GM18519 (cell line): Measurements from ENCODE around the gene TSPAN4.

ENCODE experiments used
- ATAC-seq: cut with Tn5 transposase; IDR thresholded peaks from one replicate; pipeline ENCODE4 v1.9.1; 2021; ENCODE audit warnings: mild to moderate bottlenecking, moderate library complexity; ENCODE audit not compliant: unreplicated experiment, low FRiP score

The TSPAN4 gene

GRCh38 chr11:862081-862661 lies 19.5 kb downstream of the TSPAN4 start:
- no peak for ATAC-seq

- no peak for ATAC-seq
These were observed 20.0 kb downstream of the TSPAN4 start for GRCh38 chr11:862696-863022.

- no peak for ATAC-seq
These were observed 20.6 kb downstream of the TSPAN4 start for GRCh38 chr11:863023-863909.

- ATAC-seq = no peak
These were observed 21.5 kb downstream of the TSPAN4 start for GRCh38 chr11:863910-864827.

GRCh38 chr11:864898-865297 lies 22.2 kb downstream of the TSPAN4 start:
- no peak for ATAC-seq

GRCh38 chr11:865462-866430 lies 23.1 kb downstream of the TSPAN4 start:
- no peak for ATAC-seq

- ATAC-seq = no peak
These were observed 23.8 kb downstream of the TSPAN4 start for GRCh38 chr11:866481-866880.

GRCh38 chr11:867856-868358 lies 25.3 kb downstream of the TSPAN4 start:
- no peak for ATAC-seq

GRCh38 chr11:868394-868793 lies 25.7 kb downstream of the TSPAN4 start:
- no peak for ATAC-seq

- no peak for ATAC-seq
These were observed 26.1 kb downstream of the TSPAN4 start for GRCh38 chr11:868802-869201.

- ATAC-seq = no peak
These were observed 26.9 kb downstream of the TSPAN4 start for GRCh38 chr11:869399-870126.

GRCh38 chr11:870127-870413 lies 27.4 kb downstream of the TSPAN4 start:
- no peak for ATAC-seq

- no peak for ATAC-seq
These were observed 27.8 kb downstream of the TSPAN4 start for GRCh38 chr11:870418-870817.

- no peak for ATAC-seq
These were observed 28.8 kb downstream of the TSPAN4 start for GRCh38 chr11:871472-871871.

- no peak for ATAC-seq
These were observed 30.1 kb downstream of the TSPAN4 start for GRCh38 chr11:872799-873198.

- no peak for ATAC-seq
These were observed 31.1 kb downstream of the TSPAN4 start for GRCh38 chr11:873706-874105.

GRCh38 chr11:875203-875602 lies 32.6 kb downstream of the TSPAN4 start:
- no peak for ATAC-seq

- no peak for ATAC-seq
These were observed 33.2 kb downstream of the TSPAN4 start for GRCh38 chr11:875769-876301.

- ATAC-seq = no peak
These were observed 33.9 kb downstream of the TSPAN4 start for GRCh38 chr11:876545-876944.
